Activated CD8-positive, alpha-beta T cell treated with anti-CD3 and anti-CD28 coated beads, Interleukin-2, amount 10 ng/mL, durations not matched to agents 7 days and 5 days (primary cell): ENCODE results near the gene LSM3. TPM values are rescaled to one million over a fixed set of nuclear protein-coding genes. Genes with fewer than 3 reads are reported as not detected.

Source experiments
- ATAC-seq: fragments of 150-1000 bp; cut with Tn5 transposase; one replicate; pipeline ENCODE4 v1.10.0; 2021; ENCODE audit warnings: moderate library complexity
- CTCF ChIA-PET: fragments of 350-600 bp; sonication (Branson Sonifier 250); formaldehyde crosslinking; loops from one replicate; lab custom pipeline; 2021; ENCODE audit warnings: antibody characterized with exemption; lab: Charles Lee
- POLR2A ChIA-PET: fragments of 350-600 bp; sonication (Branson Sonifier 250); formaldehyde crosslinking; loops from one replicate; lab custom pipeline; 2021; ENCODE audit warnings: antibody characterized with exemption; lab: Charles Lee
- DNase-seq: peaks from one replicate; pipeline ENCODE4 v3.0.0-alpha.2; 2020
- H3K27ac Mint-ChIP-seq: one replicate; pipeline ENCODE4 v1.8.0; 2021; ENCODE audit warnings: mild to moderate bottlenecking, mixed read lengths
- H3K27me3 Mint-ChIP-seq: one replicate; pipeline ENCODE4 v1.8.0; 2021; ENCODE audit warnings: low read depth, mixed read lengths
- H3K36me3 Mint-ChIP-seq: one replicate; pipeline ENCODE4 v1.8.0; 2021; ENCODE audit warnings: low read depth, mixed read lengths
- H3K4me1 Mint-ChIP-seq: one replicate; pipeline ENCODE4 v1.8.0; 2021; ENCODE audit warnings: low read depth, mixed read lengths
- H3K4me3 Mint-ChIP-seq: one replicate; pipeline ENCODE4 v1.8.0; 2021; ENCODE audit warnings: mild to moderate bottlenecking, mixed read lengths
- H3K9me3 Mint-ChIP-seq: one replicate; pipeline ENCODE4 v1.8.0; 2022; ENCODE audit warnings: mixed read lengths; ENCODE audit not compliant: insufficient read depth
- total RNA-seq, 2 experiments: library from RNA; stranded (reverse); gene quantifications; one replicate each; pipeline ENCODE4 v1.2.3, GENCODE V29; 2021

The LSM3 gene
- total RNA-seq, 2 experiments from 2014 or later, result 19.2 to 20.2 TPM

DNA sequence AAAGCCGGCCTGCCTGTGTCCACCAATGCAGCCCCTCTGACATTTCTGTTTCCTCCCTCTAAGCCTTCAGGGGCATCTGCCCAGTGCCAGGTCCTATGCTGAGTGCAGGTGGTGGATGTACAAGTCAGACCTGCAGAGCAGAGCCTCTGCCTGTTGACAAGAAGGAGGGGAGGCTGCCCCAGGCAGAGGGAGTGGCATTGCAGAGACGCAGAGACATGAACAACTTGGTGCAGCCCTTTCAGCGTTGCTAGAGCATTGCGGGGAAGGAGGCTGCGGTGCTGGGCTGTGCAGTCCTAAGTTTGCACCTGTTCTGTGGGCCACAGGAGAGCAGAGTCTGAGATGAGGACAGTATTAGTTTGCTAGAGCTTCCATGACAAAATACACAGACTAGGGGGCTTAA is 65.2 kb downstream of the LSM3 start:
- Mint-ChIP-seq H3K4me1 (no peaks in the 10 kb centered on the region), H3K36me3 (no peaks in the 10 kb centered on the region), H3K9me3 (no peaks in the 10 kb centered on the region), H3K27ac (no peak overlapping the region), H3K27me3 (peaks cover 14% of the 10 kb centered on the region), H3K4me3 (no peak overlapping the region)
- CTCF ChIA-PET, result interaction anchor here (1.7 kb wide), 1 partner anchor 224 kb away, joined by 4 read pairs; no protein-coding TSS in a partner anchor
- DNase-seq (no peak), ATAC-seq (no peak)
- POLR2A ChIA-PET, result no interaction called here

GRCh38 chr3:14244521-14245247 is 66.1 kb downstream of the LSM3 start:
- H3K36me3 Mint-ChIP-seq, result no peaks in the 10 kb centered on the region
- CTCF ChIA-PET, result no interaction called here
- POLR2A ChIA-PET, result no interaction called here

GRCh38 chr3:14245248-14245639 is 66.6 kb downstream of the LSM3 start:
- Mint-ChIP-seq H3K27me3 (peaks cover 12% of the 10 kb centered on the region), H3K4me1 (no peaks in the 10 kb centered on the region), H3K36me3 (no peaks in the 10 kb centered on the region), H3K9me3 (no peaks in the 10 kb centered on the region), H3K4me3 (no peak overlapping the region), H3K27ac (no peak overlapping the region)
- DNase-seq (no peak), ATAC-seq (no peak)
- ChIA-PET CTCF (no interaction called here), POLR2A (no interaction called here)

More at GRCh38 chr3:14244521-14245247, 66.1 kb downstream of the LSM3 start:
- H3K27me3 Mint-ChIP-seq, result peaks cover 14% of the 10 kb centered on the region
- no peak for ATAC-seq
- no peak for DNase-seq
- H3K4me1 Mint-ChIP-seq, result no peaks in the 10 kb centered on the region
- no peak overlapping the region for H3K4me3 Mint-ChIP-seq
- no peaks in the 10 kb centered on the region for H3K9me3 Mint-ChIP-seq
- H3K27ac Mint-ChIP-seq, result no peak overlapping the region

DNA sequence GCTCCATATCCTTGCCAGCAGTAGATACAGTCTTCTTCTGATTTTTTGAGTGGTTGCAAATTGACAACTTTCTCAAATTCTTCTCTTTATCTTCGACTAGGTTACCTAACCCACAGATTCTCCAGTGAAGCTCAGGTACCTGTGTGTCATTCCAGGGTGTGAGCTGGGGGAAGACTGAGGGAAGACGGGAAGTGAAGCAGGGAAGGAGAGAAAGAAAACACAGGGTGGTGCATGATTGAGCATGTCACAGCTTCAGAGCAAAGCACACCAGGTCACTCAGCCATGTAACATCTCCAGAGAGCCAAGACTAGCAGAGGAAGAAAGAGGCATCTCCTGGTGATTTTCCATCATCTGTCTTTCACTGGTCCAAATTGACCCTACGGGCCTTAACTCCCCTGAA is 67.2 kb downstream of the LSM3 start:
- DNase-seq (no peak), ATAC-seq (no peak)
- Mint-ChIP-seq H3K4me3 (no peak overlapping the region), H3K27ac (no peak overlapping the region), H3K36me3 (no peaks in the 10 kb centered on the region), H3K9me3 (no peaks in the 10 kb centered on the region), H3K4me1 (no peaks in the 10 kb centered on the region), H3K27me3 (peaks cover 9% of the 10 kb centered on the region)
- POLR2A ChIA-PET, result no interaction called here
- CTCF ChIA-PET, result no interaction called here

DNA sequence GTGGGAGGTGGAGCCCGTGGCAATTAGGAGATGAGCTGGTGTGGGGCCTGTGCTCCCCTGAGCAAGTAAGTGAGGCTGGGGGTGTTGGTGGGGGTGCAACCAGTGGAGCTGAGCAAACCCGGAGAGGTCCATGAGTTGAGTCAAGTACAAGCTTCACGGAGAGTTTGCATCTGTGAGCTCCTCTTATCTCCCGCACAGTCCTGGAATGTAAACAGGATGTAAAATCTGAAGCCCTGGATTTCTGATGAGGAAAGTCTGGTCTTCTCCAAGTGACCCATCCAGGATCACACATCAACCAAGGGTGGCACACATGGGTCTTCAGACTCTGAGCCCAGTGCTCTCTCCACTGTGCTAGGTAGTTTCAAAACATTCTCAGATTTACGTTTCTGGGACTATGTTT is 67.8 kb downstream of the LSM3 start:
- H3K9me3 Mint-ChIP-seq, result no peaks in the 10 kb centered on the region
- ChIA-PET CTCF (no interaction called here), POLR2A (no interaction called here)
- H3K36me3 Mint-ChIP-seq, result no peaks in the 10 kb centered on the region
- H3K27ac Mint-ChIP-seq, result no peak overlapping the region
- DNase-seq, result no peak
- no peak for ATAC-seq
- no peak overlapping the region for H3K4me3 Mint-ChIP-seq
- H3K27me3 Mint-ChIP-seq, result peaks cover 9% of the 10 kb centered on the region
- no peaks in the 10 kb centered on the region for H3K4me1 Mint-ChIP-seq

- H3K4me3 Mint-ChIP-seq, result no peak overlapping the region
- ChIA-PET POLR2A (no interaction called here), CTCF (no interaction called here)
- H3K9me3 Mint-ChIP-seq, result no peaks in the 10 kb centered on the region
- DNase-seq, result no peak
- H3K27ac Mint-ChIP-seq, result no peak overlapping the region
- H3K27me3 Mint-ChIP-seq, result peaks cover 6% of the 10 kb centered on the region
- H3K4me1 Mint-ChIP-seq, result no peaks in the 10 kb centered on the region
- no peak for ATAC-seq
- H3K36me3 Mint-ChIP-seq, result no peaks in the 10 kb centered on the region
Observed at GRCh38 chr3:14248477-14248848, 69.8 kb downstream of the LSM3 start.

- H3K27ac Mint-ChIP-seq, result no peak overlapping the region
- no peaks in the 10 kb centered on the region for H3K9me3 Mint-ChIP-seq
- DNase-seq, result no peak
- peaks cover 6% of the 10 kb centered on the region for H3K27me3 Mint-ChIP-seq
- CTCF ChIA-PET, result interaction anchor here (1.2 kb wide), 1 partner anchor 13 kb away, joined by 4 read pairs; no protein-coding TSS in a partner anchor
- POLR2A ChIA-PET, result no interaction called here
- H3K36me3 Mint-ChIP-seq, result no peaks in the 10 kb centered on the region
- no peak for ATAC-seq
- H3K4me3 Mint-ChIP-seq, result no peak overlapping the region
- H3K4me1 Mint-ChIP-seq, result no peaks in the 10 kb centered on the region
Observed at GRCh38 chr3:14248849-14249523, 70.4 kb downstream of the LSM3 start.

Other genes starting within 250 kb of the LSM3 start
- 10 to 100 TPM; 17.3 to 18.1 TPM for gene CHCHD4, start 53.9 kb upstream of the LSM3 start, total RNA-seq
- gene TMEM43, start 53.8 kb upstream of the LSM3 start, total RNA-seq, result 10 to 100 TPM; 27.9 to 28.8 TPM
- gene XPC, start 216 bp upstream of the LSM3 start, total RNA-seq, result 10 to 100 TPM; 29.4 to 31.6 TPM
- 10 to 100 TPM; 36.8 to 37.9 TPM for gene SLC6A6, start 223.8 kb downstream of the LSM3 start, total RNA-seq